ENCODE measurements around the gene ZFAND2B. TPM values are rescaled to one million over a fixed set of nuclear protein-coding genes. Genes with fewer than 3 reads are reported as not detected.
A peak's percentile ranks its signal among the peaks of the same experiment; 100 is the strongest.

ZFAND2B gene
- total RNA-seq, 1 experiment from 2014 or later, result 16.4 TPM

- H2BK5ac ChIP-seq (ENCODE audit: insufficient read length, low read length), result no peak overlapping the region
- H3K27me3 ChIP-seq (ENCODE audit: insufficient read depth, low read length), result no peaks in the 10 kb centered on the region
- H3K9ac ChIP-seq (ENCODE audit: extremely low read depth, insufficient read length, low read length), result no peak overlapping the region
- H3K9me3 Mint-ChIP-seq, result no peaks in the 10 kb centered on the region
- no peak for DNase-seq
- no peak overlapping the region for H4K8ac ChIP-seq (replicated peaks; ENCODE audit: insufficient read length, low read depth, low read length)
- no peak overlapping the region for H3K27ac Mint-ChIP-seq
- no peak overlapping the region for H2BK20ac ChIP-seq (ENCODE audit: low read depth, low read length, poor library complexity, severe bottlenecking)
- H2AFZ ChIP-seq (ENCODE audit: low read length), result no peak overlapping the region
- H4K20me1 ChIP-seq (ENCODE audit: control insufficient read depth, insufficient read depth, insufficient read length), result no peaks in the 10 kb centered on the region
- H2BK15ac ChIP-seq (ENCODE audit: low read depth, low read length), result no peak overlapping the region
- H3K4ac ChIP-seq (ENCODE audit: low read depth, low read length), result no peak overlapping the region
- peaks cover 7% of the 10 kb centered on the region for H3K23me2 ChIP-seq (ENCODE audit: insufficient read length, low read depth, low read length, poor library complexity, severe bottlenecking)
- H2BK12ac ChIP-seq (ENCODE audit: insufficient read length, low read depth, low read length), result no peak overlapping the region
- H3K4me3 Mint-ChIP-seq, result peak overlapping the region in 1 of 2 experiments; percentile 50; a peak in 3 of 5 replicates
- H3K79me1 ChIP-seq (ENCODE audit: insufficient read depth, low read depth, low read length, poor library complexity, severe bottlenecking), result no peaks in the 10 kb centered on the region
- H4K91ac ChIP-seq (ENCODE audit: insufficient read length, low read depth, low read length), result no peak overlapping the region
- no peak for TF ChIP-seq CTCF (conservative IDR thresholded peaks at IDR 0.05)
- no peak overlapping the region for H3K27ac ChIP-seq (ENCODE audit: insufficient read length, low read depth, low read length)
- no peaks in the 10 kb centered on the region for H3K4me1 ChIP-seq (ENCODE audit: insufficient read depth, low read length)
- H3K79me2 ChIP-seq (ENCODE audit: insufficient read depth, low read length), result no peaks in the 10 kb centered on the region
- H3K27me3 Mint-ChIP-seq (ENCODE audit: low read depth), result peaks cover 3% of the 10 kb centered on the region; the same call in 1 of the 2 replicates
- H3K4me1 Mint-ChIP-seq, result peaks cover 19 to 23% of the 10 kb centered on the region in 2 experiments
- H3K9me3 ChIP-seq (ENCODE audit: control insufficient read depth, low read depth, low read length), result no peaks in the 10 kb centered on the region
- no peak overlapping the region for H4K5ac ChIP-seq (ENCODE audit: insufficient read length, low read depth, low read length)
- no peak overlapping the region for H3T11ph ChIP-seq (ENCODE audit: low read length)
- no peak overlapping the region for H3K18ac ChIP-seq (ENCODE audit: insufficient read length, low read depth, low read length)
- no CpG with 5 or more reads among the region's 18 CpGs for WGBS (ENCODE audit: extremely low coverage, insufficient read length, low lambda C conversion rate)
- no peak overlapping the region for H3K14ac ChIP-seq (ENCODE audit: insufficient read depth, low read length)
- H2BK120ac ChIP-seq (ENCODE audit: low read depth, low read length, poor library complexity, severe bottlenecking), result no peak overlapping the region
- H3K23ac ChIP-seq (ENCODE audit: insufficient read length, low read depth, low read length), result no peak overlapping the region
- H3K56ac ChIP-seq (ENCODE audit: insufficient read length, low read depth, low read length), result no peak overlapping the region
- no peak overlapping the region for H2AK5ac ChIP-seq (ENCODE audit: insufficient read length, low read length)
- H3K4me2 ChIP-seq (ENCODE audit: insufficient read depth, insufficient read length, low read length), result no peak overlapping the region
- H3K36me3 Mint-ChIP-seq (ENCODE audit: insufficient read depth in 1 of 3, low read depth in 3 of 3), result peaks cover 30 to 59% (median 57%) of the 10 kb centered on the region in 3 experiments
These were observed 13.4 kb downstream of the ZFAND2B start for GRCh38 chr2:219219784-219220532.
